Measurements from ENCODE around the gene KAT5. TPM values are rescaled to one million over a fixed set of nuclear protein-coding genes. Genes with fewer than 3 reads are reported as not detected.
A peak's percentile ranks its signal among the peaks of the same experiment; 100 is the strongest.
"Not testable (repeated sequence)": the region's sequence is repeated elsewhere in the genome, so short reads cannot be mapped to it uniquely, and the experiment has no call there.

The KAT5 gene
- total RNA-seq, 2 donors from 2014 or later = 77.5 to 82.9 TPM

GRCh38 chr11:65716774-65717405 lies 4.8 kb downstream of the KAT5 start:
- DNase-seq (ENCODE audit: low spot score) = no peak
- Mint-ChIP-seq H3K4me1 (ENCODE audit: low read depth in 2 of 2) (peaks cover 42 to 45% of the 10 kb centered on the region in 2 donors), H3K36me3 (peaks cover 15% of the 10 kb centered on the region), H3K4me3 (no peak overlapping the region), H3K9me3 (no peaks in the 10 kb centered on the region), H3K27ac (peak overlapping the region in 1 of 2 donors; percentile 8), H3K27me3 (no peaks in the 10 kb centered on the region)
- ATAC-seq = no peak

GRCh38 chr11:65717906-65718305 lies 5.9 kb downstream of the KAT5 start:
- no peaks in the 10 kb centered on the region for H3K9me3 Mint-ChIP-seq
- ATAC-seq (no peak), DNase-seq (ENCODE audit: low spot score) (no peak)
- H3K27me3 Mint-ChIP-seq = no peaks in the 10 kb centered on the region
- peaks cover 42% of the 10 kb centered on the region in 2 donors for H3K4me1 Mint-ChIP-seq (ENCODE audit: low read depth in 2 of 2)
- peak overlapping the region; percentile 42 to 80 for H3K27ac Mint-ChIP-seq
- peaks cover 15% of the 10 kb centered on the region for H3K36me3 Mint-ChIP-seq
- H3K4me3 Mint-ChIP-seq = no peak overlapping the region

GRCh38 chr11:65718531-65718930 lies 6.5 kb downstream of the KAT5 start:
- no peaks in the 10 kb centered on the region for H3K9me3 Mint-ChIP-seq
- peaks cover 13% of the 10 kb centered on the region for H3K36me3 Mint-ChIP-seq
- DNase-seq (ENCODE audit: low spot score) = no peak
- peak overlapping the region; percentile 80 to 86 for H3K27ac Mint-ChIP-seq
- no peak for ATAC-seq
- H3K4me1 Mint-ChIP-seq (ENCODE audit: low read depth in 2 of 2) = peaks cover 38 to 39% of the 10 kb centered on the region in 2 donors
- peak overlapping the region; percentile 98 for H3K4me3 Mint-ChIP-seq
- no peaks in the 10 kb centered on the region for H3K27me3 Mint-ChIP-seq

- no peak for ATAC-seq
- Mint-ChIP-seq H3K4me3 (peak overlapping the region; percentile 98), H3K4me1 (ENCODE audit: low read depth in 2 of 2) (peaks cover 35 to 36% of the 10 kb centered on the region in 2 donors), H3K27me3 (no peaks in the 10 kb centered on the region), H3K36me3 (peaks cover 9% of the 10 kb centered on the region), H3K9me3 (no peaks in the 10 kb centered on the region), H3K27ac (peak overlapping the region; percentile 80 to 86)
- no peak for DNase-seq (ENCODE audit: low spot score)
These were observed 7.0 kb downstream of the KAT5 start for GRCh38 chr11:65718964-65719492.

GRCh38 chr11:65719871-65720210 lies 7.8 kb downstream of the KAT5 start:
- no peak for DNase-seq (ENCODE audit: low spot score)
- H3K4me3 Mint-ChIP-seq = peak overlapping the region; percentile 98
- peaks cover 5% of the 10 kb centered on the region for H3K36me3 Mint-ChIP-seq
- H3K9me3 Mint-ChIP-seq = no peaks in the 10 kb centered on the region
- no peaks in the 10 kb centered on the region for H3K27me3 Mint-ChIP-seq
- H3K27ac Mint-ChIP-seq = peak overlapping the region; percentile 80 to 86
- ATAC-seq = peak; percentile 21 to 52
- H3K4me1 Mint-ChIP-seq (ENCODE audit: low read depth in 2 of 2) = peaks cover 32% of the 10 kb centered on the region in 2 donors

- DNase-seq (ENCODE audit: low spot score) = peak; percentile 87
- peak; percentile 93 to 96 for ATAC-seq
- H3K27ac Mint-ChIP-seq = peak within 1 kb of the TSS; percentile 80 to 86
- H3K36me3 Mint-ChIP-seq = no peaks in the 10 kb centered on the region
- H3K9me3 Mint-ChIP-seq = no peaks in the 10 kb centered on the region
- H3K4me3 Mint-ChIP-seq = peak within 1 kb of the TSS; percentile 98
- H3K27me3 Mint-ChIP-seq = no peaks in the 10 kb centered on the region
- peaks cover 28% of the 10 kb centered on the region in 2 donors for H3K4me1 Mint-ChIP-seq (ENCODE audit: low read depth in 2 of 2)
These were observed 8.3 kb downstream of the KAT5 start, which contains the start of gene RNASEH2C for GRCh38 chr11:65720211-65720934. Gene RNASEH2C, minus strand, starts transcription at chr11:65720798. Its CDS starts 40 bp downstream, at chr11:65720758.

GRCh38 chr11:65722261-65722660 lies 10.2 kb downstream of the KAT5 start:
- Mint-ChIP-seq H3K27me3 (peaks cover 0 to 2% of the 10 kb centered on the region in 2 donors), H3K4me3 (no peak overlapping the region), H3K9me3 (no peaks in the 10 kb centered on the region), H3K4me1 (ENCODE audit: low read depth in 2 of 2) (peaks cover 21 to 23% of the 10 kb centered on the region in 2 donors), H3K27ac (no peak overlapping the region), H3K36me3 (no peaks in the 10 kb centered on the region)
- ATAC-seq = no peak
- no peak for DNase-seq (ENCODE audit: low spot score)

GRCh38 chr11:65726660-65727059 lies 14.6 kb downstream of the KAT5 start:
- H3K27ac Mint-ChIP-seq = no peak overlapping the region
- ATAC-seq (no peak), DNase-seq (ENCODE audit: low spot score) (no peak)
- no peaks in the 10 kb centered on the region for H3K4me1 Mint-ChIP-seq (ENCODE audit: low read depth in 2 of 2)
- no peak overlapping the region for H3K4me3 Mint-ChIP-seq
- H3K9me3 Mint-ChIP-seq = no peaks in the 10 kb centered on the region
- peaks cover 2% of the 10 kb centered on the region in 2 donors for H3K27me3 Mint-ChIP-seq
- no peaks in the 10 kb centered on the region for H3K36me3 Mint-ChIP-seq

GRCh38 chr11:65727865-65728264 lies 15.8 kb downstream of the KAT5 start:
- Mint-ChIP-seq H3K27me3 (peaks cover 6 to 8% of the 10 kb centered on the region in 2 donors), H3K27ac (no peak overlapping the region), H3K4me3 (no peak overlapping the region), H3K9me3 (no peaks in the 10 kb centered on the region), H3K36me3 (no peaks in the 10 kb centered on the region), H3K4me1 (ENCODE audit: low read depth in 2 of 2) (no peaks in the 10 kb centered on the region)
- ATAC-seq = no peak
- DNase-seq (ENCODE audit: low spot score) = no peak

- Mint-ChIP-seq H3K36me3 (no peaks in the 10 kb centered on the region), H3K4me3 (no peak overlapping the region), H3K27me3 (peaks cover 8 to 9% of the 10 kb centered on the region in 2 donors), H3K4me1 (ENCODE audit: low read depth in 2 of 2) (no peaks in the 10 kb centered on the region), H3K27ac (no peak overlapping the region), H3K9me3 (no peaks in the 10 kb centered on the region)
- no peak for DNase-seq (ENCODE audit: low spot score)
- no peak for ATAC-seq
These were observed 18.4 kb downstream of the KAT5 start for GRCh38 chr11:65730461-65730860.

GRCh38 chr11:65735111-65735510 lies 23.1 kb downstream of the KAT5 start:
- H3K9me3 Mint-ChIP-seq; DNase-seq (ENCODE audit: low spot score); H3K36me3 Mint-ChIP-seq; H3K4me1 Mint-ChIP-seq (ENCODE audit: low read depth in 2 of 2); ATAC-seq; H3K27ac Mint-ChIP-seq; H3K4me3 Mint-ChIP-seq: not testable (repeated sequence)
- H3K27me3 Mint-ChIP-seq = peaks cover 8 to 19% of the 10 kb centered on the region in 2 donors

- no peak for DNase-seq (ENCODE audit: low spot score)
- Mint-ChIP-seq H3K36me3 (no peaks in the 10 kb centered on the region), H3K4me1 (ENCODE audit: low read depth in 2 of 2) (no peaks in the 10 kb centered on the region), H3K27ac (no peak overlapping the region), H3K27me3 (peaks cover 12 to 22% of the 10 kb centered on the region in 2 donors), H3K9me3 (no peaks in the 10 kb centered on the region), H3K4me3 (no peak overlapping the region)
- no peak for ATAC-seq
These were observed 24.8 kb downstream of the KAT5 start for GRCh38 chr11:65736810-65737209.

GRCh38 chr11:65739022-65739421 lies 27.0 kb downstream of the KAT5 start:
- no peak overlapping the region for H3K4me3 Mint-ChIP-seq
- DNase-seq (ENCODE audit: low spot score) (no peak), ATAC-seq (no peak)
- H3K36me3 Mint-ChIP-seq = no peaks in the 10 kb centered on the region
- no peaks in the 10 kb centered on the region for H3K4me1 Mint-ChIP-seq (ENCODE audit: low read depth in 2 of 2)
- H3K27me3 Mint-ChIP-seq = peaks cover 7 to 18% of the 10 kb centered on the region in 2 donors
- H3K27ac Mint-ChIP-seq = no peak overlapping the region
- H3K9me3 Mint-ChIP-seq = no peaks in the 10 kb centered on the region

GRCh38 chr11:65741185-65741584 lies 29.1 kb downstream of the KAT5 start:
- H3K27me3 Mint-ChIP-seq = peaks cover 7 to 13% of the 10 kb centered on the region in 2 donors
- no peak overlapping the region for H3K27ac Mint-ChIP-seq
- H3K4me3 Mint-ChIP-seq = no peak overlapping the region
- ATAC-seq = no peak
- no peaks in the 10 kb centered on the region for H3K9me3 Mint-ChIP-seq
- no peaks in the 10 kb centered on the region for H3K4me1 Mint-ChIP-seq (ENCODE audit: low read depth in 2 of 2)
- no peak for DNase-seq (ENCODE audit: low spot score)
- no peaks in the 10 kb centered on the region for H3K36me3 Mint-ChIP-seq
